ENCODE data around the gene PCAT7. TPM values are rescaled to one million over a fixed set of nuclear protein-coding genes. Genes with fewer than 3 reads are reported as not detected.

Gene PCAT7
- total RNA-seq, 1 experiment from 2014 or later: 4.0 TPM

- Histone ChIP-seq H3K4me1 (ENCODE audit: insufficient read depth, low read length) (no peaks in the 10 kb centered on the region), H3K79me1 (ENCODE audit: insufficient read depth, low read depth, low read length, poor library complexity, severe bottlenecking) (no peaks in the 10 kb centered on the region), H2AFZ (ENCODE audit: low read length) (no peak overlapping the region), H2BK15ac (ENCODE audit: low read depth, low read length) (no peak overlapping the region), H4K91ac (ENCODE audit: insufficient read length, low read depth, low read length) (no peak overlapping the region), H3K4ac (ENCODE audit: low read depth, low read length) (no peak overlapping the region), H3K9ac (ENCODE audit: extremely low read depth, insufficient read length, low read length) (no peak overlapping the region), H4K20me1 (ENCODE audit: control insufficient read depth, insufficient read depth, insufficient read length) (no peaks in the 10 kb centered on the region), H3K79me2 (ENCODE audit: insufficient read depth, low read length) (no peaks in the 10 kb centered on the region), H2BK5ac (ENCODE audit: insufficient read length, low read length) (no peak overlapping the region), H2BK120ac (ENCODE audit: low read depth, low read length, poor library complexity, severe bottlenecking) (no peak overlapping the region), H3T11ph (ENCODE audit: low read length) (no peak overlapping the region), H2BK20ac (ENCODE audit: low read depth, low read length, poor library complexity, severe bottlenecking) (no peak overlapping the region), H3K23me2 (ENCODE audit: insufficient read length, low read depth, low read length, poor library complexity, severe bottlenecking) (no peaks in the 10 kb centered on the region), H3K4me2 (ENCODE audit: insufficient read depth, insufficient read length, low read length) (no peak overlapping the region), H4K8ac (replicated peaks; ENCODE audit: insufficient read length, low read depth, low read length) (no peak overlapping the region), H3K18ac (ENCODE audit: insufficient read length, low read depth, low read length) (no peak overlapping the region), H3K23ac (ENCODE audit: insufficient read length, low read depth, low read length) (no peak overlapping the region), H2AK5ac (ENCODE audit: insufficient read length, low read length) (no peak overlapping the region), H3K27me3 (ENCODE audit: insufficient read depth, low read length) (no peaks in the 10 kb centered on the region), H2BK12ac (ENCODE audit: insufficient read length, low read depth, low read length) (no peak overlapping the region), H3K9me3 (ENCODE audit: control insufficient read depth, low read depth, low read length) (no peaks in the 10 kb centered on the region), H3K14ac (ENCODE audit: insufficient read depth, low read length) (no peak overlapping the region), H3K27ac (ENCODE audit: insufficient read length, low read depth, low read length) (no peak overlapping the region), H3K56ac (ENCODE audit: insufficient read length, low read depth, low read length) (no peak overlapping the region), H4K5ac (ENCODE audit: insufficient read length, low read depth, low read length) (no peak overlapping the region)
- Mint-ChIP-seq H3K27ac (no peak overlapping the region), H3K4me3 (no peak overlapping the region), H3K4me1 (no peaks in the 10 kb centered on the region), H3K9me3 (no peaks in the 10 kb centered on the region), H3K27me3 (ENCODE audit: low read depth) (no peaks in the 10 kb centered on the region), H3K36me3 (ENCODE audit: insufficient read depth in 1 of 3, low read depth in 3 of 3) (no peaks in the 10 kb centered on the region; a peak in 1 of 7 replicates)
- no peak for TF ChIP-seq CTCF (conservative IDR thresholded peaks at IDR 0.05)
- WGBS (ENCODE audit: extremely low coverage, insufficient read length, low lambda C conversion rate): no CpG with 5 or more reads among the region's 1 CpG
- DNase-seq: no peak
Observed at GRCh38 chr9:94526951-94527350, 27.9 kb upstream of the PCAT7 start.
